ENCODE results near the gene FAN1.
"Not testable (repeated sequence)": the region's sequence is repeated elsewhere in the genome, so short reads cannot be mapped to it uniquely, and the experiment has no call there.

Gene FAN1

DNA sequence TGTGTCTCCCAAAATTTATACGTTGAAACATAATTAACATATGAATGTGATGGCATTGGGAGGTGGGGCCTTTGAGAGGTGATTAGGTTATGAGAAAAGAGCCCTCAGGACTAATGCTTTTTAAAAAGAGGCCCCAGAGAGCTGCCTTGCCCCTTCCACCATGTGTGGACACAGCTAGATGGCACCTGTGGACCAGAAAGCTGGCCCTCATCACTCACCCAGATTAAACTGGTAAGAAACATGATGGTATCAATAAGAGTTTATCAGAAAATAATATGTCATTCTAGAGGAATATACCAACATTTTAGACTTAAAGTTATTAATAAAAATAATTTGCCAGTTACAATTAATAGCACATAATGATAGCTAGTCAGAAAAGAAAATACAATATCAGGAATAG is 25.2 kb upstream of the FAN1 start:
- H3K9me2 ChIP-seq (replicated peaks; ENCODE audit: low read depth, low read length) = no peaks in the 10 kb centered on the region
- no peak for TF ChIP-seq EZH2phosphoT487 (IDR thresholded peaks at IDR 0.05; ENCODE audit: borderline replicate concordance)
- TF ChIP-seq, protein P1, sequence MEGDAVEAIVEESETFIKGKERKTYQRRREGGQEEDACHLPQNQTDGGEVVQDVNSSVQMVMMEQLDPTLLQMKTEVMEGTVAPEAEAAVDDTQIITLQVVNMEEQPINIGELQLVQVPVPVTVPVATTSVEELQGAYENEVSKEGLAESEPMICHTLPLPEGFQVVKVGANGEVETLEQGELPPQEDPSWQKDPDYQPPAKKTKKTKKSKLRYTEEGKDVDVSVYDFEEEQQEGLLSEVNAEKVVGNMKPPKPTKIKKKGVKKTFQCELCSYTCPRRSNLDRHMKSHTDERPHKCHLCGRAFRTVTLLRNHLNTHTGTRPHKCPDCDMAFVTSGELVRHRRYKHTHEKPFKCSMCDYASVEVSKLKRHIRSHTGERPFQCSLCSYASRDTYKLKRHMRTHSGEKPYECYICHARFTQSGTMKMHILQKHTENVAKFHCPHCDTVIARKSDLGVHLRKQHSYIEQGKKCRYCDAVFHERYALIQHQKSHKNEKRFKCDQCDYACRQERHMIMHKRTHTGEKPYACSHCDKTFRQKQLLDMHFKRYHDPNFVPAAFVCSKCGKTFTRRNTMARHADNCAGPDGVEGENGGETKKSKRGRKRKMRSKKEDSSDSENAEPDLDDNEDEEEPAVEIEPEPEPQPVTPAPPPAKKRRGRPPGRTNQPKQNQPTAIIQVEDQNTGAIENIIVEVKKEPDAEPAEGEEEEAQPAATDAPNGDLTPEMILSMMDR (conservative IDR thresholded peaks at IDR 0.05; ENCODE audit: low read length) = no peak
- no peaks in the 10 kb centered on the region; the same call in 1 of the 2 replicates for H3K79me2 ChIP-seq (ENCODE audit: insufficient read depth, low read length)
- H3K9me3 ChIP-seq (ENCODE audit: insufficient read depth, low read depth, low read length) = no peaks in the 10 kb centered on the region
- no peak overlapping the region for H2AFZ ChIP-seq (ENCODE audit: low read length)
- peaks cover 5% of the 10 kb centered on the region; the same call in 1 of the 2 replicates for H3K36me3 ChIP-seq (ENCODE audit: insufficient read depth, low read length)
- no peak overlapping the region for H3K9ac ChIP-seq (ENCODE audit: low read depth, low read length, poor library complexity, severe bottlenecking)
- no peaks in the 10 kb centered on the region for H4K20me1 ChIP-seq (ENCODE audit: insufficient read depth, low read length, poor library complexity, severe bottlenecking)
- H3K4me1 ChIP-seq (ENCODE audit: insufficient read depth, low read length, poor library complexity, severe bottlenecking) = no peaks in the 10 kb centered on the region
- no peak overlapping the region for H3K4me3 ChIP-seq (ENCODE audit: low read length, poor library complexity, severe bottlenecking)
- no peak overlapping the region for H3K4me2 ChIP-seq (ENCODE audit: low read depth, low read length, poor library complexity, severe bottlenecking)
- H3K27me3 ChIP-seq (ENCODE audit: insufficient read depth, low read length, poor library complexity, severe bottlenecking) = no peaks in the 10 kb centered on the region
- H3F3A ChIP-seq (ENCODE audit: low read depth) = no peaks in the 10 kb centered on the region

DNA sequence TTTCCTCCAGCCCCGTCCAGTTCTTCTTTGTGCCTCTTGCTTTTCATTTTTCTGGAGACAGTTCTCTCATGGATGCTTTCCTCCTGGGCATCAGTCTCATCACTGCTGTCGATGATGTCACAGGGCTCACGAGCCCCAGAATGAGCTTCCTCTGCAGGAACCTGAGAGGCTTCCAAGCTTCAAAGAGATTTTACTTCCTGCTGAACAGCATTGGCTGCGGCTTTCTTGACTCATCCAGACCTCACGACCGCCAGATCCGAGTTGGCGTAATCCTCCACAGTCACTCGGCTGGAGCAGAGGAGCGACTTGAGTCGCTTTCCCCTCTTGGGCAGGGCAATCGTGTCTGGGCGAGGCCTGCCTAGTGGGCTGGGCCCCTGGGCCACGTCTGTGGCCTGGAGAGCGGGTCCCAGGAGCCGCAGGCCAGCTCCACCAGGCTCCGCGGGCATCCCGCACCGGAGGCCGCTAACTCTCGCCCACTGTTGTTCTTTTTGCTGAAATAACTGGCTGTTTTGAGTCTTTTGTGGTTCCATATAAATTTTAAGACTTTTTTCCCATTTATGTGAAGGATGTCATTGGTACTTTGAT is 20.8 kb upstream of the FAN1 start:
- Histone ChIP-seq H3K9me2 (replicated peaks; ENCODE audit: low read depth, low read length) (no peaks in the 10 kb centered on the region), H3K79me2 (ENCODE audit: insufficient read depth, low read length) (no peaks in the 10 kb centered on the region), H3K4me2 (ENCODE audit: low read depth, low read length, poor library complexity, severe bottlenecking) (no peak overlapping the region)

DNA sequence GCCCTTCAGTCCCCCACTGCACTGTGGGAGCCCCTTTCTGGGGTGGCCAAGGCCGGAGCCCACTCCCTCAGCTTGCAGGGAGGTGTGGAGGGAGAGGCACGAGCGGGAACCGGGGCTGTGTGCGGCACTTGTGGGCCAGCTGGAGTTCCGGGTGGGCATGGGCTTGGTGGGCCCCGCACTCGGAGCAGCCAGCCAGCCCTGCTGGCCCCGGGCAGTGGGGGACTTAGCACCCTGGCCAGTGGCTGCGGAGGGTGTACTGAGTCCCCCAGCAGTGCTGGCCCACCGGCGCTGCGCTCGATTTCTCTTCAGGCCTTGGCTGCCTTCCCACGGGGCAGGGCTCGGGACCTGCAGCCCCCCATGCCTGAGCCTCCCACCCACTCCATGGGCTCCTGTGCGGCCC is 20.0 kb upstream of the FAN1 start:
- H3K9me3 ChIP-seq (ENCODE audit: insufficient read depth, low read depth, low read length); H3K4me2 ChIP-seq (ENCODE audit: low read depth, low read length, poor library complexity, severe bottlenecking); H3K4me3 ChIP-seq (ENCODE audit: low read length, poor library complexity, severe bottlenecking); H3K36me3 ChIP-seq (ENCODE audit: insufficient read depth, low read length); H2AFZ ChIP-seq (ENCODE audit: low read length); H3K9me2 ChIP-seq (replicated peaks; ENCODE audit: low read depth, low read length); H3K9ac ChIP-seq (ENCODE audit: low read depth, low read length, poor library complexity, severe bottlenecking); H3K4me1 ChIP-seq (ENCODE audit: insufficient read depth, low read length, poor library complexity, severe bottlenecking); H3F3A ChIP-seq (ENCODE audit: low read depth); H3K27me3 ChIP-seq (ENCODE audit: insufficient read depth, low read length, poor library complexity, severe bottlenecking); H3K79me2 ChIP-seq (ENCODE audit: insufficient read depth, low read length): not testable (repeated sequence)
- H4K20me1 ChIP-seq (ENCODE audit: insufficient read depth, low read length, poor library complexity, severe bottlenecking) = peaks cover 15% of the 10 kb centered on the region

More for the DNA sequence above, 20.8 kb upstream of the FAN1 start:
- TF ChIP-seq EZH2phosphoT487 (IDR thresholded peaks at IDR 0.05; ENCODE audit: borderline replicate concordance) = no peak
- TF ChIP-seq, protein P1 (conservative IDR thresholded peaks at IDR 0.05; ENCODE audit: low read length) = no peak
- H2AFZ ChIP-seq (ENCODE audit: low read length) = no peak overlapping the region
- H3K27me3 ChIP-seq (ENCODE audit: insufficient read depth, low read length, poor library complexity, severe bottlenecking) = no peaks in the 10 kb centered on the region
- H3K4me1 ChIP-seq (ENCODE audit: insufficient read depth, low read length, poor library complexity, severe bottlenecking) = no peaks in the 10 kb centered on the region
- no peaks in the 10 kb centered on the region for H3F3A ChIP-seq (ENCODE audit: low read depth)
- no peaks in the 10 kb centered on the region; the same call in 1 of the 2 replicates for H3K36me3 ChIP-seq (ENCODE audit: insufficient read depth, low read length)
- no peak overlapping the region for H3K4me3 ChIP-seq (ENCODE audit: low read length, poor library complexity, severe bottlenecking)
- peaks cover 15% of the 10 kb centered on the region for H4K20me1 ChIP-seq (ENCODE audit: insufficient read depth, low read length, poor library complexity, severe bottlenecking)
- H3K9ac ChIP-seq (ENCODE audit: low read depth, low read length, poor library complexity, severe bottlenecking) = no peak overlapping the region
- no peaks in the 10 kb centered on the region for H3K9me3 ChIP-seq (ENCODE audit: insufficient read depth, low read depth, low read length)

DNA sequence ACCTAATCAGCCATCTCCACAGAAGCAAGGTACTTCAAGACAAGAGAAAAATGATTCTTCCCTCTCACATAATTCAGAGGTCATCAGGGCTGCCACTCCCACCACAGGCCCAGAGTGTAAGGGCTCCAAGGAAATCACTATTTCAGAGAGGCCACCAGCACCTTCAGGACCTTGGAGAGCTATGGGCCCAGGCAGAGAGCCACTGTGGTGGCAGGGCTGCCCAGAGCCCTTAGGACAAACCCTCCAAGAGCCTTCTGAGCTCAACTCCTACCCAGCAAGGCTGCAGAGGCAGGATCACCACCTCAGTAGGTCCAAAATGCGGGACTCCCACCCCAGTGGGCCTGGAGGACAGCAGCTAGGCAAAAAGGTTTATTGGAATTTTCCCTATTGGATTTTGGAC is 17.9 kb upstream of the FAN1 start:
- no peaks in the 10 kb centered on the region; the same call in 1 of the 2 replicates for H3K36me3 ChIP-seq (ENCODE audit: insufficient read depth, low read length)
- TF ChIP-seq, protein P1 (conservative IDR thresholded peaks at IDR 0.05; ENCODE audit: low read length) = no peak
- no peak for TF ChIP-seq EZH2phosphoT487 (IDR thresholded peaks at IDR 0.05; ENCODE audit: borderline replicate concordance)

More for the DNA sequence above, 17.9 kb upstream of the FAN1 start:
- Histone ChIP-seq H3K9ac (ENCODE audit: low read depth, low read length, poor library complexity, severe bottlenecking) (no peak overlapping the region), H4K20me1 (ENCODE audit: insufficient read depth, low read length, poor library complexity, severe bottlenecking) (peaks cover 15% of the 10 kb centered on the region), H3K9me3 (ENCODE audit: insufficient read depth, low read depth, low read length) (no peaks in the 10 kb centered on the region), H3F3A (ENCODE audit: low read depth) (no peaks in the 10 kb centered on the region), H3K79me2 (ENCODE audit: insufficient read depth, low read length) (no peaks in the 10 kb centered on the region), H3K4me1 (ENCODE audit: insufficient read depth, low read length, poor library complexity, severe bottlenecking) (no peaks in the 10 kb centered on the region), H3K27me3 (ENCODE audit: insufficient read depth, low read length, poor library complexity, severe bottlenecking) (no peaks in the 10 kb centered on the region), H3K9me2 (replicated peaks; ENCODE audit: low read depth, low read length) (no peaks in the 10 kb centered on the region), H3K4me3 (ENCODE audit: low read length, poor library complexity, severe bottlenecking) (no peak overlapping the region), H2AFZ (ENCODE audit: low read length) (no peak overlapping the region), H3K4me2 (ENCODE audit: low read depth, low read length, poor library complexity, severe bottlenecking) (no peak overlapping the region)

Data from Loucy (cell line).